Measurements from ENCODE around the gene FGF14.

FGF14 gene

GRCh38 chr13:102003848-102004570 lies 397.8 kb downstream of the FGF14 start:
- no peaks in the 10 kb centered on the region for H3K27me3 ChIP-seq
- TF ChIP-seq Cebpa-rat (IDR thresholded peaks at IDR 0.05): no peak
- no peak overlapping the region for H3K4me2 ChIP-seq
- no peaks in the 10 kb centered on the region for H3K36me3 ChIP-seq
- H3K4me3 ChIP-seq: no peak overlapping the region
- H3K4me1 ChIP-seq: no peaks in the 10 kb centered on the region
- no peak overlapping the region for H3K9ac ChIP-seq
- H3K27ac ChIP-seq: no peak overlapping the region
- H3K9me3 ChIP-seq (replicated peaks in 1 of 11): no peaks in the 10 kb centered on the region
- H4K20me1 ChIP-seq: no peaks in the 10 kb centered on the region

GRCh38 chr13:102002287-102002686 lies 399.6 kb downstream of the FGF14 start:
- H3K4me3 ChIP-seq: no peak overlapping the region
- no peaks in the 10 kb centered on the region for H3K36me3 ChIP-seq
- TF ChIP-seq Cebpa-rat (IDR thresholded peaks at IDR 0.05): no peak
- H3K27ac ChIP-seq: no peak overlapping the region
- H3K9me3 ChIP-seq (replicated peaks in 1 of 11): no peaks in the 10 kb centered on the region
- no peaks in the 10 kb centered on the region for H3K4me1 ChIP-seq
- H3K27me3 ChIP-seq: no peaks in the 10 kb centered on the region
- H3K4me2 ChIP-seq: no peak overlapping the region
- H4K20me1 ChIP-seq: no peaks in the 10 kb centered on the region
- H3K9ac ChIP-seq: no peak overlapping the region

GRCh38 chr13:102000764-102001163 lies 401.1 kb downstream of the FGF14 start:
- no peaks in the 10 kb centered on the region for H4K20me1 ChIP-seq
- no peaks in the 10 kb centered on the region for H3K9me3 ChIP-seq (replicated peaks in 1 of 11)
- H3K4me3 ChIP-seq: no peak overlapping the region
- no peak for TF ChIP-seq Cebpa-rat (IDR thresholded peaks at IDR 0.05)
- no peak overlapping the region for H3K9ac ChIP-seq
- H3K27me3 ChIP-seq: no peaks in the 10 kb centered on the region
- H3K4me1 ChIP-seq: no peaks in the 10 kb centered on the region
- H3K27ac ChIP-seq: no peak overlapping the region
- H3K4me2 ChIP-seq: no peak overlapping the region
- no peaks in the 10 kb centered on the region for H3K36me3 ChIP-seq

- no peak overlapping the region for H3K27ac ChIP-seq
- no peaks in the 10 kb centered on the region for H3K36me3 ChIP-seq
- H3K4me3 ChIP-seq: no peak overlapping the region
- H3K27me3 ChIP-seq: no peaks in the 10 kb centered on the region
- H3K9me3 ChIP-seq (replicated peaks in 1 of 11): no peaks in the 10 kb centered on the region
- no peaks in the 10 kb centered on the region for H3K4me1 ChIP-seq
- no peak overlapping the region for H3K9ac ChIP-seq
- H4K20me1 ChIP-seq: no peaks in the 10 kb centered on the region
- no peak for TF ChIP-seq Cebpa-rat (IDR thresholded peaks at IDR 0.05)
- H3K4me2 ChIP-seq: no peak overlapping the region
Measured at GRCh38 chr13:101998129-101998528, 403.7 kb downstream of the FGF14 start.

- no peaks in the 10 kb centered on the region for H3K9me3 ChIP-seq (replicated peaks in 1 of 11)
- no peak overlapping the region for H3K4me3 ChIP-seq
- no peaks in the 10 kb centered on the region for H3K27me3 ChIP-seq
- no peaks in the 10 kb centered on the region for H4K20me1 ChIP-seq
- TF ChIP-seq Cebpa-rat (IDR thresholded peaks at IDR 0.05): no peak
- H3K27ac ChIP-seq: no peak overlapping the region
- no peak overlapping the region for H3K4me2 ChIP-seq
- no peak overlapping the region for H3K9ac ChIP-seq
- no peaks in the 10 kb centered on the region for H3K36me3 ChIP-seq
- no peaks in the 10 kb centered on the region for H3K4me1 ChIP-seq
Measured at GRCh38 chr13:101996954-101997353, 404.9 kb downstream of the FGF14 start.

GRCh38 chr13:101989798-101990350 lies 412.0 kb downstream of the FGF14 start:
- no peaks in the 10 kb centered on the region for H3K4me1 ChIP-seq
- H3K9ac ChIP-seq: no peak overlapping the region
- H4K20me1 ChIP-seq: no peaks in the 10 kb centered on the region
- H3K9me3 ChIP-seq (replicated peaks in 1 of 11): no peaks in the 10 kb centered on the region
- H3K27ac ChIP-seq: no peak overlapping the region
- H3K36me3 ChIP-seq: no peaks in the 10 kb centered on the region
- TF ChIP-seq Cebpa-rat (IDR thresholded peaks at IDR 0.05): no peak
- no peaks in the 10 kb centered on the region for H3K27me3 ChIP-seq
- no peak overlapping the region for H3K4me3 ChIP-seq
- no peak overlapping the region for H3K4me2 ChIP-seq

- no peaks in the 10 kb centered on the region for H4K20me1 ChIP-seq
- H3K9ac ChIP-seq: no peak overlapping the region
- no peaks in the 10 kb centered on the region for H3K4me1 ChIP-seq
- no peak for TF ChIP-seq Cebpa-rat (IDR thresholded peaks at IDR 0.05)
- H3K27ac ChIP-seq: no peak overlapping the region
- H3K4me2 ChIP-seq: no peak overlapping the region
- no peaks in the 10 kb centered on the region for H3K9me3 ChIP-seq (replicated peaks in 1 of 11)
- no peaks in the 10 kb centered on the region for H3K27me3 ChIP-seq
- H3K4me3 ChIP-seq: no peak overlapping the region
- H3K36me3 ChIP-seq: no peaks in the 10 kb centered on the region
Measured at GRCh38 chr13:101988140-101988539, 413.7 kb downstream of the FGF14 start.

- Histone ChIP-seq H3K9me3 (replicated peaks in 1 of 11) (no peaks in the 10 kb centered on the region), H3K27ac (no peak overlapping the region), H3K4me3 (no peak overlapping the region), H3K4me2 (no peak overlapping the region), H3K27me3 (no peaks in the 10 kb centered on the region), H3K36me3 (no peaks in the 10 kb centered on the region), H3K9ac (no peak overlapping the region), H4K20me1 (no peaks in the 10 kb centered on the region), H3K4me1 (no peaks in the 10 kb centered on the region)
- TF ChIP-seq Cebpa-rat (IDR thresholded peaks at IDR 0.05): no peak
Measured at GRCh38 chr13:101986316-101986715, 415.5 kb downstream of the FGF14 start.

GRCh38 chr13:101985321-101985720 lies 416.5 kb downstream of the FGF14 start:
- no peak overlapping the region for H3K27ac ChIP-seq
- H4K20me1 ChIP-seq: no peaks in the 10 kb centered on the region
- H3K36me3 ChIP-seq: no peaks in the 10 kb centered on the region
- no peak overlapping the region for H3K4me3 ChIP-seq
- H3K4me2 ChIP-seq: no peak overlapping the region
- TF ChIP-seq Cebpa-rat (IDR thresholded peaks at IDR 0.05): no peak
- H3K9me3 ChIP-seq (replicated peaks in 1 of 11): no peaks in the 10 kb centered on the region
- H3K9ac ChIP-seq: no peak overlapping the region
- H3K27me3 ChIP-seq: no peaks in the 10 kb centered on the region
- H3K4me1 ChIP-seq: no peaks in the 10 kb centered on the region

- Histone ChIP-seq H3K9ac (no peak overlapping the region), H3K4me2 (no peak overlapping the region), H3K9me3 (replicated peaks in 1 of 11) (no peaks in the 10 kb centered on the region), H4K20me1 (no peaks in the 10 kb centered on the region), H3K27ac (no peak overlapping the region), H3K4me3 (no peak overlapping the region), H3K4me1 (no peaks in the 10 kb centered on the region), H3K36me3 (no peaks in the 10 kb centered on the region), H3K27me3 (no peaks in the 10 kb centered on the region)
- no peak for TF ChIP-seq Cebpa-rat (IDR thresholded peaks at IDR 0.05)
Measured at GRCh38 chr13:101982903-101983302, 418.9 kb downstream of the FGF14 start.

All from BLaER1 treated with 17β-estradiol and CSF1 and Interleukin-3, amounts not matched to agents 10 nM and 100 nM (cell line).